ENCODE results near the gene MAPK1. TPM values are rescaled to one million over a fixed set of nuclear protein-coding genes. Genes with fewer than 3 reads are reported as not detected.

MAPK1 gene
- total RNA-seq, 1 experiment from 2014 or later: 90.3 TPM

DNA sequence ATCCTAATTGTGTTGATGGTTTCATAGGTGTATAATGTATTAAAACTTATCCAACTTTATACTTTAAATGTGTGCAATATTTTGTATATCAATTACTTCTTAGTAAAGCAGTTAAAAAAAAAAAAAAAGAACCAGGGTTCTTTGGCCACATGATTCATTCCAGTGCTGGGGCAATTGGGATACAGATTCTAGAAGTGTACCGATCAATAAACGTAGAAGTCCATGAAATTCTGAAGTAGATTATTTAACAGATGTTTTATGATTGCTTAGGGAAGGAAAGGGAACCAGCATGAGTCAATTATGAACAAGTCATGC is 51.0 kb downstream of the MAPK1 start:
- Histone ChIP-seq H2BK120ac (ENCODE audit: low read depth, low read length, poor library complexity, severe bottlenecking) (no peak overlapping the region), H3T11ph (ENCODE audit: low read length) (no peak overlapping the region), H2BK5ac (ENCODE audit: insufficient read length, low read length) (no peak overlapping the region), H3K27ac (ENCODE audit: insufficient read length, low read depth, low read length) (no peak overlapping the region), H2AFZ (ENCODE audit: low read length) (no peak overlapping the region), H3K18ac (ENCODE audit: insufficient read length, low read depth, low read length) (no peak overlapping the region), H3K9me3 (ENCODE audit: control insufficient read depth, low read depth, low read length) (no peaks in the 10 kb centered on the region), H4K8ac (replicated peaks; ENCODE audit: insufficient read length, low read depth, low read length) (no peak overlapping the region), H2BK20ac (ENCODE audit: low read depth, low read length, poor library complexity, severe bottlenecking) (no peak overlapping the region), H3K4me1 (ENCODE audit: insufficient read depth, low read length) (peaks cover 4% of the 10 kb centered on the region; the same call in 1 of the 2 replicates), H3K27me3 (ENCODE audit: insufficient read depth, low read length) (no peaks in the 10 kb centered on the region), H3K23ac (ENCODE audit: insufficient read length, low read depth, low read length) (no peak overlapping the region), H3K56ac (ENCODE audit: insufficient read length, low read depth, low read length) (no peak overlapping the region), H3K4ac (ENCODE audit: low read depth, low read length) (no peak overlapping the region), H3K14ac (ENCODE audit: insufficient read depth, low read length) (no peak overlapping the region), H2AK5ac (ENCODE audit: insufficient read length, low read length) (no peak overlapping the region), H3K79me2 (ENCODE audit: insufficient read depth, low read length) (peaks cover 4% of the 10 kb centered on the region; the same call in 1 of the 2 replicates), H3K23me2 (ENCODE audit: insufficient read length, low read depth, low read length, poor library complexity, severe bottlenecking) (no peaks in the 10 kb centered on the region), H4K20me1 (ENCODE audit: control insufficient read depth, insufficient read depth, insufficient read length) (no peaks in the 10 kb centered on the region), H4K5ac (ENCODE audit: insufficient read length, low read depth, low read length) (no peak overlapping the region), H3K79me1 (ENCODE audit: insufficient read depth, low read depth, low read length, poor library complexity, severe bottlenecking) (peaks cover 4% of the 10 kb centered on the region), H2BK15ac (ENCODE audit: low read depth, low read length) (no peak overlapping the region), H3K4me2 (ENCODE audit: insufficient read depth, insufficient read length, low read length) (no peak overlapping the region), H3K9ac (ENCODE audit: extremely low read depth, insufficient read length, low read length) (no peak overlapping the region), H2BK12ac (ENCODE audit: insufficient read length, low read depth, low read length) (no peak overlapping the region), H4K91ac (ENCODE audit: insufficient read length, low read depth, low read length) (no peak overlapping the region)
- Mint-ChIP-seq H3K9me3 (peaks cover 3 to 6% of the 10 kb centered on the region in 2 experiments; a peak in 2 of 5 replicates), H3K27me3 (ENCODE audit: low read depth) (no peaks in the 10 kb centered on the region), H3K36me3 (ENCODE audit: insufficient read depth in 1 of 3, low read depth in 3 of 3) (peaks cover 5 to 22% (median 8%) of the 10 kb centered on the region in 3 experiments; a peak in 6 of 7 replicates), H3K27ac (no peak overlapping the region), H3K4me1 (peaks cover 27 to 35% of the 10 kb centered on the region in 2 experiments), H3K4me3 (no peak overlapping the region)
- DNase-seq: no peak
- no CpG with 5 or more reads among the region's 2 CpGs for WGBS (ENCODE audit: extremely low coverage, insufficient read length, low lambda C conversion rate)
- TF ChIP-seq, protein P1, sequence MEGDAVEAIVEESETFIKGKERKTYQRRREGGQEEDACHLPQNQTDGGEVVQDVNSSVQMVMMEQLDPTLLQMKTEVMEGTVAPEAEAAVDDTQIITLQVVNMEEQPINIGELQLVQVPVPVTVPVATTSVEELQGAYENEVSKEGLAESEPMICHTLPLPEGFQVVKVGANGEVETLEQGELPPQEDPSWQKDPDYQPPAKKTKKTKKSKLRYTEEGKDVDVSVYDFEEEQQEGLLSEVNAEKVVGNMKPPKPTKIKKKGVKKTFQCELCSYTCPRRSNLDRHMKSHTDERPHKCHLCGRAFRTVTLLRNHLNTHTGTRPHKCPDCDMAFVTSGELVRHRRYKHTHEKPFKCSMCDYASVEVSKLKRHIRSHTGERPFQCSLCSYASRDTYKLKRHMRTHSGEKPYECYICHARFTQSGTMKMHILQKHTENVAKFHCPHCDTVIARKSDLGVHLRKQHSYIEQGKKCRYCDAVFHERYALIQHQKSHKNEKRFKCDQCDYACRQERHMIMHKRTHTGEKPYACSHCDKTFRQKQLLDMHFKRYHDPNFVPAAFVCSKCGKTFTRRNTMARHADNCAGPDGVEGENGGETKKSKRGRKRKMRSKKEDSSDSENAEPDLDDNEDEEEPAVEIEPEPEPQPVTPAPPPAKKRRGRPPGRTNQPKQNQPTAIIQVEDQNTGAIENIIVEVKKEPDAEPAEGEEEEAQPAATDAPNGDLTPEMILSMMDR (conservative IDR thresholded peaks at IDR 0.05): no peak

Measured in H9 (cell line).